Glomerular visceral epithelial cell (primary cell): Measurements from ENCODE around the gene SLC7A5.
"Not testable (repeated sequence)": the region's sequence is repeated elsewhere in the genome, so short reads cannot be mapped to it uniquely, and the experiment has no call there.

Source experiments
- DNase-seq: peaks from one replicate; pipeline ENCODE4 v3.0.0-alpha.2; 2016; ENCODE audit errors: extremely low spot score

Gene SLC7A5

DNA sequence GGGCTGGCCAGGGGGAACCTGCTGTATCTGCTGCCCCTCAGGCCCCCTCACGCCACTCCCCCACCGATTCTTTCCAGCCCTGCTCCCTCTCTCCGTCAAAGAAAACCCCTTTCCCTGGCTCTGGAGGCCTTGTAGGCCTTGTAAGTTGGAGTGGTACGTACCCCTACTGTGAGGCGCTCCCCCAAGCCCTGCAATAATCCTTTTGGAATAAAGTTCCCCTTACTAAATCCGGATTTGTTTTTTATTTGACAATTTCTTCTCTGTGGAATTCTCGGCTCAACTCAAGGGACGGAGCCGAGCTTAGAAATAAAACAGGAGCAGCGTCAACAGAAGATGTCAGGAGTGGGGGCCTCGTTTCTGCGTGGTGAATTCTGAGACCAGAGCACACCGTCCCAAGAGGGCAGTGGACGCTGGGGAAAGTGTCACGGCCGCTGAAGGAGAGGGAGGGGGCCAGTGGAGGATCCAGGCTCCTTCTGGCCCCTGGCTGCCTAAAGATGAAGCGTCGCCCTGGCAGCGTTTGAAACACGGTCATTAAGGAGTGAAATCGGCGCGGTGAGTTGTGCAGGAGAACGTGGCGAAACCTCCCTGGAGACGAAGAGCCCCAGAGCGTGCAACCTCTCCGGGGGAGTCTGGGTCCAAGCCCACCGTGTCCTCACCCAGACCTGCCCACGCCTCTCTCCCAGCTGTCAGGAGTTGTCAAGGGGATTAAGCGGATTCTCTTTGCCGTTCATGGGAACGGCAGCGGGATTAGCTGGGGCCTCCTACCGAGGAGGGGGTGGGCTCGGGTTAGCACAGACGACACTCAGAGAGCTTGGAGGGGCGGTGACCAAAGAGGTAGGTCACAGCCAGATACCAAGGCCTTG is 47.0 kb downstream of the SLC7A5 start:
- no peak for DNase-seq

DNA sequence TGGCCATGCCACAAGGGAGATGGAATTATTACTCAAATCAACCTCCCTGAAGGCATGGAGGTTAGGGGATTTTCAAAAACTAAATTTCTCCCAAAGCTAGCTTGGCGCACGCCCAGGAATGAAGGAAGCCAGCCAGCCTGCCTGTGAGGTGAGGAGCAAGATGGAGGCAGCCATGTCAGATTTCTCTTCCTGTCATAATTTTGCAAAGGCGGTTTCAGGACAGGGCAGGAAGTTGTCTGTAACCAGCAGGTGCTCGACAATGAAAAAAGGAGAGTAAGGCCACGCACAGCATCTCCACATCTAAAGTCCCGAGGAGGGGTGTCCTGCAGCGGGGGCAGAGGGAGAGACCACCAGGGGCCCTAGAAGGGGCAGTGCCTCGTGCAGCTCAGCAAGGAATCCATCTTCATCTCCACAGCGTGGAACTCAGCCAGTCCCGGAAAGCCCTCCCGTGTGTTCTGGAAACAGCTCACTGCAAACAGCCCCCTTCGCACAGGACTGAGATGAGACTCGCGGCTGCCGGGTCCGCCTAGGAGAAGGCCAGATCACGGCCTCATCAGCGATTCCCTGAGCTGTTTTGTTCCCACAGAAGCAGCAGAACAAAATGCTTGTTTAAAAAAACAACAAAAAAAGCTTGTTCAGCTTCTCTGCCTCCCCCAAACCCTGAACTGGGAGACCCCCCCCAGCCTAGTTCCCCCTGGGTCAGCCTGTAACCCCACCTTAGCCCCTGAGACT is 47.8 kb downstream of the SLC7A5 start:
- DNase-seq = no peak

DNA sequence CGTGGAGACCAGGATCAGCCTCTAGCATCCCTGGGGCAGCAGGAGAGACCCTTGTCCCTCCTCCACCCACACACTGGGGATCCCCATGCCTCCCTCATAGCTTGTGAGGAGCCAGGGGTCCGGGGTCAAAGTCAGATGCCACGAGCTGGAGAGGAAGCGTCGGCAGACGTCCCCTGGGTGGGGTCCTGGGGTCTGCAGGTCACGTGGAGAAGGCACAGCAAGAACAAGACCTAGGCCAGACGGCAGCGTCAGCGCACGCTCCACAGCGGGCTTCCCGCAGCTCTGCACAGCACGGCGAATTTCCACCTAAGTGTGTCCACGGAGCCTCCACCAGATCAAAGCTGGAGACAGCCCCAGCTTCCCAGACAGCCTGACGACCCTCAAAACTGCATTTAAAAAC is 49.3 kb downstream of the SLC7A5 start:
- DNase-seq = no peak

DNA sequence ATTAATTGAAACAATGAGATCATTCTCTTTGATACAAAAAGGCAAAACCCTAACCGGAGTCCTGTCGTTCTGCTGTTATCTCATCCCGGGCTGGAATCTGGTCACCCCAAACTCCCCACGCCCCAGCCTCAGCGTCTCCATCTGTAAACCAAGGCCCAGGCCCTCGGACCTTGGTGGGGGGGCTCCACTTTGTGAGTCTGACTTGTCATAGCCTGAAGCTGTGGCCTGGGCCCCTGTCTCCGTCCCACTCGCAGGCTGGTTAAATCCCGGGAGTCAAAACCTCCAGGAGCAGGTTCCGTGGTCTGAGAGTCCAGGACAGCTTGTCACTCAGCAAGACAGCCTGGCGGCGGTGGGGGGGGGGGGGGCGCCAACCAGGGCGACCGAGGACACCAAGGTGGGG is 50.0 kb downstream of the SLC7A5 start:
- no peak for DNase-seq

GRCh38 chr16:87818533-87819161 is 50.7 kb downstream of the SLC7A5 start:
- DNase-seq = no peak

DNA sequence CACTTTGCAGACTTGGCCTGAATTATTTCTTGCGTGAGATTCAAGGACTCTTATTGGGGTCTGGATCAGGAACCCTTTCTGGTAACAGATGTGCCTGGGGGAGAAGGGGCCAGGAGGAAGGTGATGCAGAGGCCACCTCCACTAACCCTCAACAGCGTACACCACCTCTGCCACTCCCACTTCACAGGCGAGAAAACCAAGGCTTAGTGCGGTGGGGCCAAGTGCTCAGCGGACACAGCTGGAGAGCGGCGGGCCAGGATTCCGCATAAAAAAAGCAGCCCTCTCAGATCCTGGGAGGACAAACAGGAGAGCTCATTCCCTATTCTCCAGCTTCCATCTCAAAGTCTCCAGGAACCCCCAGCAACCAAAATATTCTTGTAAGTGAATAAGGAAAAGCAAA is 51.4 kb downstream of the SLC7A5 start:
- no peak for DNase-seq

DNA sequence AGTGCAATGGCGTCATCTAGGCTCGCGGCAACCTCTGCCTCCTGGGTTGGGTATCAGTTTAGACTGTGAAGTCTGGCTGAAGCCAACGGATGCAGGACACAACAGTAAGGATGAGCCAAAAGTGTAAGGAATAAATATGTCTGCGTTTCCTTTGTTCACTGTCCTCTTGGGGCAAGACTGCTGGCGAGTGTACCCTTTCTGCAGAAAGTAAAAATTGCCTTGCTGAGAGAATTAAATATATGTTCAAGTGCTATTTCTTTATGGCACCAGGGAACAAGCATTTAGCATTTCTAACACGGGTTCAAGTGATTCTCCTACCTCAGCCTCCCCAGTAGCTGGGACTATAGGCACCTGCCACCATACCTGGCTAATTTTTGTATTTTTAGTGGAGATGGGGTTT is 51.9 kb downstream of the SLC7A5 start:
- not testable (repeated sequence) for DNase-seq

DNA sequence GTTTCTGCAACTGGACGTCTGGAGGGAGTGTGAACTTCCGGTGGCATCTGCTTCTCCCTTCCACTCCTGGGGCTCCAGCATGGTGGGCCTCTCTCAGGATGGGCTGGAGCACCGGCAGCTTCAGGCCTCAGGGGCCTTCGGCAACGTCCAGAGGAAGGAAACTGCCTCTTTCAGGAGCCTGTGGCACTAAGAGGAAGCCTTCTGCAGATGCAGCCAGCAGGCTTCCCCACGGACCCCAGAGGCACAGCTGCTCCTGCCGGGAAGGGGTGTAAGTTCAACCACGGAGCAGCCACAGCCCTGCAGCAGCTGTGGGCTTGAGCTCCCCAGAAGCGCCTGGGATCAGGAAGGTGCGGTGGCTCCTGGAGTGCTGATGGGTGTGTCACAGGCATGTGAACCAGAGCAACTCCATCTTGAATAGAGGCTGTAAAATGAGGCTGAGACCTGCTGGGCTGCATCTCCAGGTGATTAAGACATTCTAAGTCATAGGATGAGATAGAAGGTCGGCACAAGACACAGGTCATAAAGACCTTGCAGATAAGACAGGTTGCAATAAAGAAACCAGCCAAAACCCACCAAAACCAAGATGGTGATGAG is 52.7 kb downstream of the SLC7A5 start:
- DNase-seq = no peak

DNA sequence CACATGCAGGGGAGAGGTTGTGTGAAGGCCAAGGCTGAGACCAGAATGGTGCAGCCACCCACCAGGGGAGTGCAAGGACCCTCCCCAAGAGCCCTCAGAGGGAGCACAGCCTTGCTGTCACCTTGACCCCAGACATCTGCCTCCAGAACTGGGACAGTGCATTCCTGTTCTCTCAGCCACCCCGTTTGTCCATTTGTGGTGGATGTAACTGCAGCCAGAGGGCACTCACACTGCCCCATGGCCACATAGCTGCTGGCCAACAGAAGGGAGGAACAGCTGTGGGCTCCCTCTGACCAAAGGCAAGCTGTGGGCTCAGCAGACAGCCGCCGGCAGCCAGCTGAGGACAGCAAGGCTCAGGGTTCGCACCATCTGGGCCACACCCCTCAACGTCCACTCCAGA is 53.7 kb downstream of the SLC7A5 start:
- no peak for DNase-seq

DNA sequence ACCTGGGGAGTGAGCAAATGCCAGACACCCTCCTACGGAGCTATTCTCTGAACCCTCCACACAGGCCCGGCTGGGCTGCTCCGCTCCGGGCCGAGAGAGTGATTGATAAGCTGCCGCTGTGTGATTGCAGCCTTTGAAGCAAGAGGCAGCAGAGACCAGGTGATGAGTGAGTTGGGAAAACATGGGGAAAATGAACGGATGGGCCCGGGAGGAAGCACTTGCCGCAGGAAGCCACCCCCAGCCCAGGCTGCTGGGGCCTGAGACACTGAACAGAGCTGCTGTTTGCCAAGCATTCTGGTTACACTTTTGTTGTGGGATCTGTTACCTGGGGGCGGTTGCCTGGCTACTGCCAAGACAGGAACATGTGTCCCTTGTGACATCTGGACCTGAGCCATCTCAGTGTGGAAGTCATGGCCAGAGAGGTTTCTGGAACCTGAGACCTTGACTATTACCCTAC is 57.1 kb downstream of the SLC7A5 start:
- no peak for DNase-seq

DNA sequence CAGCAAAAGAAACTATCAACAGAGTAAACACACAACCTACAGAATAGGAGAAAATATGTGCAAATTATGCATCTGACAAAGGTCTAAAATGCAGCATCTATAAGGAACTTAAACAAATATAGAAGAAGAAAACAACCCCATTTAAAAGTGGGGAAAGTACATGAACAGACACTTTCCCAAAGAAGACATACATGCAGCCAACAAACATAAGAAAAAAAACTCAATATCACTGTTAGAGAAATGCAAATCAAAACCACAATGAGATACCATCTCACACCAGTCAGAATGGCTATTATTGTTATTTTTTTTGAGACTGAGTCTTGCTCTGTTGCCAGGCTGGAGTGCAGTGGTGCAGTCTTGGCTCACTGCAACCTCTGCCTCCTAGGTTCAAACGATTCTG is 57.9 kb downstream of the SLC7A5 start:
- not testable (repeated sequence) for DNase-seq

DNA sequence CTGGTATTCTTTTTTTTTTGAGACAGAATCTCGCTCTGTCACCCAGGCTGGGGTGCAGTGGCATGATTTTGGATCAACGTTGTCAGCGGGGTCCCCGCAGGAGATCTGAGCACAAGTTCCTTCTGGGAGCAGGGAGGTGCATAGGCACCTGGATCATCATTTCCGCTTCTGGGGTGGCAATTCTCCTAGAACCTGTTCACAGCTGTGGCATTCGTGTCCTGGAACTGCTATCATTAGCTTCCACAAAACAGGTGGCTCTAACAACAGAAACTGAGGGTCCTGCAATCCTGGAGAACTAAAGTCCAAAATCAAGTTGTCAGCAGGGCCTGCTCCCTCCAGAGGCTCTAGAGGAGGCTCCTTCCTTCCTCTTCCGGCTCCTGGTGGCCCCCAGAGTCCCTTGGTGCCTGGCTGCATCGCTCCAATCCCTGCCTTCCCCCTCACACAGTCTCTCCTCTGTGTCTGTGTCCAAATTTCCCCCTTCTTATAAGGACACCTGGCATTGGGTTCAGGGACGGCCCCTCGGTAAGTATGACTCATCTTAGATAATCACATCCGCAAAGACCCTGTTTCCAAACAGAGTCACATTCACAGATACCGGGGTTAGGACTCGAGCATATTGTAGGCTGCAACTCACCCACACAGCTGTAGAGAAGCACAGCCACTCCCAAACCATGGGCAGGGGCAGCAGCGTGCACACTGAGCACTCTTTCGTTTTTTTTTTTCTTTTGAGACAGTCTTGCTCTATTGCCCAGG is 60.0 kb downstream of the SLC7A5 start:
- no peak for DNase-seq

DNA sequence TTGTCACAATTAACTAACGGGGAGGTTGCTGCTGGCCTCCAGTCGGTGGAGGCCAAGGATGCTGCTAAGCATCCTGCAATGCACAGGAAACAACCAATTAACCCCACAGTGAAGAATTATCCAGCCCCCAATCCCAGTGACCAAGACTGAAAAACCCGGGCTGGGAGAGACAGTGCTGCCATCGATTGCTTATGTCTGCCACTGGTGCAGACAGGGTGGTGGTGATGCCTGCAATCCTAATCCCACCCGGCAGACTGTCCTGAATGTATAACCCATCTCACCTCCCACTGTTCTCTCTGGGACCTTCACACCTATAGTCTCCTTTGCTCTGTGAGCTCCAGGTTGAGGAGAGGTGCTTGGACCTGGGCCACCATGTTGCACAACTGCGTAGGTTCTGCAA is 61.2 kb downstream of the SLC7A5 start:
- DNase-seq = no peak

GRCh38 chr16:87806641-87807546 is 62.4 kb downstream of the SLC7A5 start:
- DNase-seq = peak; percentile 65

DNA sequence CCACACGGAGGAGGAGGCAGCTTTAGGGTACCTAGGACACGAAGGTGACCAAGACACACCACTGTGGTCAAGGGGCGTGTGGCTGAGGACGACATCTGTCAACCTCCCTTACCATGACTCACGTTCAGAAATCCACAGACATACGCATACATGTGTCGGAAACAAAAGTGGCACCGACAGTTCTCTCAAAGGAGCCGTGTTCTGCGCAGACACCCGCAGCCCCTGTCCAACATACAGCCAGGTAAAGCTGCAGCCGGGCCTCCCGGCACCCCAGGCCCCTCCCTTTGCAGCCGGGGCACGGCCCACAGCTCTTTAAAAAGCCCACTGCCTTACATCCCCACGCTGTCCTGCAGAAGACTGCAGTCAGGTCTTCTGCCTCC is 63.1 kb downstream of the SLC7A5 start:
- peak; percentile 18 for DNase-seq

DNA sequence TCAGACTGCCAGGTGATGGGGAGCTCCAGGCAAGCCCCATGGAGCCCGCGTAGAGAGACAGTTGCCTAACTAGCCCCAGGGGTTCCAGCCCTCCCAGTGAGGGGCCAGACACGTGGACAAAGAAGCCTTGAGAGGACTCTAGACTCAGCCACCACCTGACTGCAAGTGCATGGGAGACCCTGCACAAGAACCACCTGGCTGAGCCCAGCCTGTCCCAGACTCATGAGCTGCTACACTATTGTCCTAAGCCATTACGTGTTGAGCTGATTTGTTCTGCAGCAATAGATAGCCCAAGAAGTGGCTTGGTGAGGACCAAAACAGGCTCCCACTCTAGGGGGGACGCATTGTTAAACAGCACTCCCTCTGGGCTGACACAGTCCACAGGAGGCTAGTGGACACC is 65.9 kb downstream of the SLC7A5 start:
- no peak for DNase-seq

DNA sequence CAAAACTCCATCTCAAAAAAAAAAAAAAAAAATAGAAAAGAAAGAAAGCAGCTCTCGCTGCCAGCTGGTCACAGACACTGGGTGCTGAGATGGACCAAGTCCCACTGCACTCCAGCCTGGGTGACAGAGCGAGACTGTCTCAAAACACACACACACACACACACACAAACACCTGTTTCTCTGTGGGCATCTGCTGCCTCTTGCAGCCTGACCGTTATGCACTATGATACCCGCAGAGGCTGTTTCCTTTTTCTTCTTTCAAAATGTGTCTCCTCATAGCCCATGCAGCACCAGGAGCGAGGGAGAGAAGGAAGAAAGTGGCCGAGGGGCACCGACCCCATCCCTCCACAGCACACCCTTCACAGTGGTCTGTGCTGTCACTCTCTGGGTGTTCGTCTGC is 66.6 kb downstream of the SLC7A5 start:
- DNase-seq = no peak

GRCh38 chr16:87801679-87802259 is 67.5 kb downstream of the SLC7A5 start:
- DNase-seq = no peak

DNA sequence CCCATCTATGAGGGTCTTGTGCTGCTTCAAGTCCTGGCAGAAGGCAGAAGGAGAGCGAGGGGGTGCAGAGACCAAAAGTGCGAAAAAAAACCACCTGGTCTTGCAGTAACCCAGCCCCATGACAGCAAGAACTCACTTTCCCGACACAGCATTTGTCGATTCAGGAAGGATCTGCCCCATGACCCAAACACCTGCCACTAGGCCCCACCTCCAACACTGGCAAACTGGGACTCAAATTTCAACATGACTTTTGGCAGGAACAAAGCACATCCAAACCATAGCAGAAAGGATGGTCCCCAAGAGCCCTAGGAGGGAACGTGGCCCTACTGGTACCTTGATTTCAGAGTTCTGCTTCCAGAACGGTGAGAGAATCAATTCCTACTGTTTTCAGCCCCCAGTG is 68.8 kb downstream of the SLC7A5 start:
- DNase-seq = no peak

DNA sequence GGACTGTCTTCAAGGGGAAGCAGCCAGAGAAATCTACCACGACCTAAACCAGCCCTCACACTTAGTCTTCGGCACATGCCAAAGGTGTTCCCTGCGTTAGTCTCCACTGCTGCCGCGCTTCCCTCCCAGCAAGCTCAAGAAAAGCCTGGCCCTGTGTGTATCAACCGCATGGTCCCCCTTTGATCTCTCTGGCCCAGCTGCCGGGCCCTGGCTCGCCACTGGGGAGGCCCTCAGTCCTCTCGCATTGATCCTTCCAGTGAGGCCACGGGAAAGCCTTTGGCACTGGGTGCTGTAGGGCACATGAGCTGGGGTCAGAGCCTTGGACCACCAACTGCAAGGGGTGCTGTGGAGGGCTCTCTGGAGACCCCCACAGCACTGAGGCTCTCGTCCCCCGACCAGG is 74.0 kb downstream of the SLC7A5 start:
- no peak for DNase-seq
